Measurements from ENCODE around the gene NOG.

NOG gene

GRCh38 chr17:56597495-56597990, 4.0 kb downstream of the NOG start:
- DNase-seq: peak; percentile 52

GRCh38 chr17:56598466-56598865, 5.0 kb downstream of the NOG start:
- peak; percentile 85 for DNase-seq

- DNase-seq: no peak
Observed at GRCh38 chr17:56599088-56599487, 5.6 kb downstream of the NOG start.

GRCh38 chr17:56599566-56599965, 6.1 kb downstream of the NOG start:
- DNase-seq: no peak

- DNase-seq: no peak
Observed at GRCh38 chr17:56600256-56600655, 6.8 kb downstream of the NOG start.

GRCh38 chr17:56601591-56601990, 8.1 kb downstream of the NOG start:
- DNase-seq: no peak

GRCh38 chr17:56602292-56603130, 9.0 kb downstream of the NOG start:
- DNase-seq: no peak

GRCh38 chr17:56603486-56604238, 10.2 kb downstream of the NOG start:
- no peak for DNase-seq

GRCh38 chr17:56604691-56605290, 11.3 kb downstream of the NOG start:
- no peak for DNase-seq

GRCh38 chr17:56608944-56609343, 15.4 kb downstream of the NOG start:
- no peak for DNase-seq

- no peak for DNase-seq
Observed at GRCh38 chr17:56610321-56610720, 16.8 kb downstream of the NOG start.

GRCh38 chr17:56613131-56613530, 19.6 kb downstream of the NOG start:
- DNase-seq: no peak

- DNase-seq: no peak
Observed at GRCh38 chr17:56614522-56614921, 21.0 kb downstream of the NOG start.

- no peak for DNase-seq
Observed at GRCh38 chr17:56616239-56616638, 22.7 kb downstream of the NOG start.

- DNase-seq: no peak
Observed at GRCh38 chr17:56623383-56623782, 29.9 kb downstream of the NOG start.

- no peak for DNase-seq
Observed at GRCh38 chr17:56624309-56624708, 30.8 kb downstream of the NOG start.

- DNase-seq: no peak
Observed at GRCh38 chr17:56624912-56625311, 31.4 kb downstream of the NOG start.

- peak; percentile 37 for DNase-seq
Observed at GRCh38 chr17:56629531-56630075, 36.1 kb downstream of the NOG start.

GRCh38 chr17:56630202-56630601, 36.7 kb downstream of the NOG start:
- DNase-seq: no peak

GRCh38 chr17:56633681-56634080, 40.2 kb downstream of the NOG start:
- DNase-seq: no peak

- no peak for DNase-seq
Observed at GRCh38 chr17:56635641-56636040, 42.1 kb downstream of the NOG start.

GRCh38 chr17:56636265-56636664, 42.8 kb downstream of the NOG start:
- DNase-seq: peak; percentile 40

- DNase-seq: no peak
Observed at GRCh38 chr17:56637254-56637653, 43.8 kb downstream of the NOG start.
